IPS-NIHi11 (cell line): ENCODE data around the gene ASCL1.
A peak's percentile ranks its signal among the peaks of the same experiment; 100 is the strongest.

Experiments used
- DNase-seq: peaks from one replicate; pipeline ENCODE4 v3.0.0; 2012; ENCODE audit warnings: mixed read lengths, low spot score

ASCL1 gene

DNA sequence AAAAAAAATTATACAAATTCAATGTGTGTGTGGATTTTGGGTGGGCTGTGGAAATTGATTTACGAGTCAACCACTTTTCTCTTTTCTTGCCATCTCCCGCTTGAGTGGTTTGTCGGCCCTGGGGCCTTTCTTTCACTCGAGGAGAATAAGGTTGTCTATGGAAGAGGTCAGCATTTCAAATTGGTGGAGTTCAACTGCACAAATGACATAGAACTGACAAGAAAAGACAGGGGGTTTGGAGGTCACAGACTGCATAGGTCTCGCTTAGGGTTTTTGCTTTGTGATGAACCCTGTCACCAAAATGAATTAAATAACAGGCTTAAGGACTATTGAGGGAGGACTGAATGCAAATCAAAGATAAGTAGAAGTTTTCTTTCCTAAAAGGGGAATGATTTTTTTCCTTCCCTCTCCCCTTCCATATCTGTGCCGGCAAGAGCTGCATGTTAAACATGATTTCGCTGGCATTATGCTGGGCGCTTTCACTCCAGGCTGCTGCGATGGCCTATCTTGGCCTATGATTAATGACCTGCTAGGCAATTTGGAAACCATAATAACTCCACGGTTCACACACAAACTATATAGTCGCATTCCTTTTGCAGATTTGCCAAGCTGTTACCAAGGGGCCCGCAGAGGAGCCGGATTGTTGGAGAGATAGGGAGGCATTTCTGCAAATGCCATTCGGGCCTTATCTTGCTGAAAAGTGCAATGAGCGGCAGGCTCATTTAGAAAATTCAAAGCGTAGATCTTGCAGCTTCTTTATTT lies 20.7 kb downstream of the ASCL1 start:
- DNase-seq, result no peak

DNA sequence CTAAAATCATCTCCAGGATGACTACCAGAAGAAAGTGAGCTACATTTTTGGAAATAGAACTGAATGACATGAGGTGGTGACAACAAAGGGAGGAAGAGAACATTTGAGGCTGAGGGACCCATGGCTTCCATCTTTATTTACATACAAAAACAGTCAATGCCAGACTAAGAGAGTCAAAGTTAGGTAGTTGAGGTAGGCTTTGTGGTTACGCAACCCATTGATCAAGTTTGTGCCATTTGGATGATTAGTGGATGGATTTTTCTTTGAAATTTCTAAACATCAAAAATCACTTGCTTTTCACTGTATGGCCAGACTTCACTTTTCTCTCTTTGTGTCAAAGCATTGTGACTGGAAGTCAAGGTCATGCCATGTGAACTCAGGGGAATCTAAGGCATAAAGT lies 22.9 kb downstream of the ASCL1 start:
- DNase-seq, result no peak

DNA sequence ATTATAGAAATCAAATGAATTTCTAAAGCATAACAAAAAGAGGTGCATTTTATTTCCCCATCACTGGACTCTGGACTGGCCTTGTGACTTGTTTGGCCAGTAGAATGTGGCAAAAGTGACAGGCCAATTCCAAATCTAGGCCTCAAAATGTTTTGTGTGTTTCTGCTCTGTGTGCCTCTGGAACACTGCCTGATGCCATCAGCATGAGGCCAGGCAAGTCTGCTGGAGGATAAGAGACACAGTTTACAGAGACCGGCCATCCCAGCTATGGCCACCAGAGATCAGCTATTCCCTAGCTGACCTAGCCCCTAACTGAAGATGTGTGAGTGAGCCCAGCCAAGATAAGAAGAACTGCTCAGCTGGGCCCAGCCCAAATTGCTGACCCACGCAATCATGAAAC lies 32.9 kb downstream of the ASCL1 start:
- DNase-seq, result peak; percentile 23

DNA sequence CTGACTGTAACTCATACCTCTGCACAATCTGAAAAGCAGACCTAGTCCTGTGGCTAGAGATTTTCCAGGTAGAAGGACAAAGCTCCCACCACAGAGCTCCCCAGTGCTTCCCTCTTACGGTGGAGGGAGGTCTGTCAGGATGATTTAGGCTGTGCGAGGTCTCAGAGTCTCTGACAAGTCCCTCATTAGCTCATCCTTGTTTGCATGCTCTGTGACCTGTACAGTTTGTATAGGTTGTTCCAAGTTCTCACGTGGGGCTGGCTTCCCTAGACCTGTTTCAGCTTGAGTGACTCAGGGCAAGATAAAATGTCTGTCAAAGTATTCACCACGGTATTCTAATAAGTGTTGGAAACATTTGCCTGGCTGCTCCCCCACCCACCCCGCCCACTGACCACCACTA lies 34.8 kb downstream of the ASCL1 start:
- no peak for DNase-seq

DNA sequence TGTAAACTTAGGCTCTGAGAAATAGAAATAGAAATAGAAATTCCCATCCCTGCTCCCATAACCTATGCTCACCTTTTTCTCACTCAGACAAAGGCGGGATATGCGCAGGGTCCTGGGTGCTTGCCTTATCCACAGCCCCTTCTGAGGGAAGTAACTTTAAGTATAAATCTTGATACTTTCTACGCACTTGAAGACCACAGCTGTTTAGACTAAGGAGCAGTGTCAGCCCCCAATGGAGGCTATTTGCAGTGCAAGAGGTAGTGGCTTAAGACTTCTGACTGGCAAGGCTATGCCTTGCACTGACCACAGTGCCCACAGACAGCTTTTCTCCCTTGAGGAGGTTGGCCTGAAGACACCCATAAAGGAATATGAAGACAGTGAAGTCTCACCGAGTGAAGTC lies 35.2 kb downstream of the ASCL1 start:
- no peak for DNase-seq

DNA sequence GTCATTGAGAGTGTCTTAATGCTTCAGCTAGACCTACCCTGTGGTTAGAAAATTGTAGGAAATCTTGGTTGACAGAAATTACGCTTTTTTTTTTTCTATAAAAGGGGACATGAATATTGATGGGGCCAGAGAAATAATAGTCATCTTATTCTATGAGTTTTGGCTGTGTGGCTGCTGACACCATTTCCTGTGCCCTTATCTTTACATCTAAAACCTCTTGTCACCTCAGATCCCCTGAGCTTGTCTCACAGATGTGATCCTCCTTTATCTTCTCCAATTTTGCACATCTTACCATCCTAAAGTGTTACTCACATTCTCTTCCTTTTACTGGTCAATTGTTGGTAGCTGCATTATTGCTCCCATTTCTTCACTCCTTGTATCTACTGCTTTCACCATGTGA lies 36.1 kb downstream of the ASCL1 start:
- no peak for DNase-seq

DNA sequence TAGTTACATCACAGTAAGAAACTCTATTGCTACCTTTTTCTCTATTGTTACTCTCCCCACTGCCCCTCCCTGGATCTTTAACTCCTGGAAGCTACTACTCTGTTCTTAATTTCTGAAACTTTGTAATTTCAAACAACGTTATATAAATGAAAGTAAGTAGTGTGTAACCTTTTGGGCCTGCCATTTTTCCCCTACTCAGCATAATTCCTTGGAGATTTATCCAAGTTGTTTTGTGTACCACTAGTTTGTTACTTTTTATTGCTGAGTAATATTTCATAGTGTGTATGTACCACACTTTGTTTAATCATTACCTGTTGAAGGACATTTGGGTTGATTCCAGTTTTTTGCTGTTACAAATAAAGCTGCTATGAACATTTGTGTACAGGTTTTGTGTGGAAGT lies 37.9 kb downstream of the ASCL1 start:
- DNase-seq, result no peak
